ENCODE measurements around the gene C10orf120. TPM values are rescaled to one million over a fixed set of nuclear protein-coding genes. Genes with fewer than 3 reads are reported as not detected.

Gene C10orf120
- total RNA-seq, 1 donor: not detected

DNA sequence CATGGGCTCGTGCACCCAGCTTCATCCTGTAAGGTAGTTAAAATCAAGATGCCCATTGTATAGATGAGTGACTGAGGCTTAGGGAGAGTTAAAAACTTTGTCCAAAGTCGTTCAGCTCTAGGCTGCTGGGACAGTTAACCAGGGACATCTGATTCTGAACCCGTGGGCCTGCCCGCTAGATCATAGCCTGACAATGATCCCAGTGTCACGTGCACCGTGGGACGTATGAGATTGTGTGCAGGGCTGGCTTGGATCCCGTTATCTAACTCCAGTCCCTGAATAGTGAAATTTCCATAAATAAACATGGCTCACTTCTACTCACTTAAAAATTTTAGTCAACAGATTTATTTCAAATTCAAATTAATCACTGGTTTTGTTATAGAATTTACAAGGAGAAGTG, 24.9 kb downstream of the C10orf120 start:
- no peak overlapping the region for H3K4me2 ChIP-seq (ENCODE audit: insufficient read depth, low read length)
- H2AFZ ChIP-seq (ENCODE audit: low read length): no peak overlapping the region
- no peak for TF ChIP-seq CTCF (IDR thresholded peaks at IDR 0.05; ENCODE audit: extremely low read depth, low read depth, low read length)
- no peaks in the 10 kb centered on the region for H3K9me3 ChIP-seq (ENCODE audit: low read depth, low read length)
- H3K4me3 ChIP-seq (ENCODE audit: insufficient read depth, low read length): no peak overlapping the region
- no peaks in the 10 kb centered on the region for H3K4me1 ChIP-seq (ENCODE audit: insufficient read depth, low read length)
- no peak overlapping the region for H3K27ac ChIP-seq (ENCODE audit: low read depth, low read length)
- DNase-seq (ENCODE audit: insufficient read length, low spot score, missing footprints): no peak
- H3K27me3 ChIP-seq (ENCODE audit: insufficient read depth, low read length): peaks cover 7% of the 10 kb centered on the region
- no peaks in the 10 kb centered on the region for H3K36me3 ChIP-seq (ENCODE audit: insufficient read depth, low read length)
- no peaks in the 10 kb centered on the region for H4K20me1 ChIP-seq (ENCODE audit: insufficient read depth, low read length)
- no peaks in the 10 kb centered on the region for H3K79me2 ChIP-seq (ENCODE audit: insufficient read depth, low read length)

GRCh38 chr10:122673731-122674130, 25.9 kb downstream of the C10orf120 start:
- Histone ChIP-seq H3K36me3 (ENCODE audit: insufficient read depth, low read length) (no peaks in the 10 kb centered on the region), H3K79me2 (ENCODE audit: insufficient read depth, low read length) (no peaks in the 10 kb centered on the region), H3K27me3 (ENCODE audit: insufficient read depth, low read length) (peaks cover 8% of the 10 kb centered on the region), H3K27ac (ENCODE audit: low read depth, low read length) (no peak overlapping the region), H3K9me3 (ENCODE audit: low read depth, low read length) (no peaks in the 10 kb centered on the region), H2AFZ (ENCODE audit: low read length) (no peak overlapping the region), H3K4me2 (ENCODE audit: insufficient read depth, low read length) (no peak overlapping the region), H3K4me1 (ENCODE audit: insufficient read depth, low read length) (no peaks in the 10 kb centered on the region), H4K20me1 (ENCODE audit: insufficient read depth, low read length) (no peaks in the 10 kb centered on the region), H3K4me3 (ENCODE audit: insufficient read depth, low read length) (no peak overlapping the region)
- DNase-seq (ENCODE audit: insufficient read length, low spot score, missing footprints): no peak
- no peak for TF ChIP-seq CTCF (IDR thresholded peaks at IDR 0.05; ENCODE audit: extremely low read depth, low read depth, low read length)

- H3K79me2 ChIP-seq (ENCODE audit: insufficient read depth, low read length): no peaks in the 10 kb centered on the region
Observed at GRCh38 chr10:122673269-122673668, 26.4 kb downstream of the C10orf120 start.

DNA sequence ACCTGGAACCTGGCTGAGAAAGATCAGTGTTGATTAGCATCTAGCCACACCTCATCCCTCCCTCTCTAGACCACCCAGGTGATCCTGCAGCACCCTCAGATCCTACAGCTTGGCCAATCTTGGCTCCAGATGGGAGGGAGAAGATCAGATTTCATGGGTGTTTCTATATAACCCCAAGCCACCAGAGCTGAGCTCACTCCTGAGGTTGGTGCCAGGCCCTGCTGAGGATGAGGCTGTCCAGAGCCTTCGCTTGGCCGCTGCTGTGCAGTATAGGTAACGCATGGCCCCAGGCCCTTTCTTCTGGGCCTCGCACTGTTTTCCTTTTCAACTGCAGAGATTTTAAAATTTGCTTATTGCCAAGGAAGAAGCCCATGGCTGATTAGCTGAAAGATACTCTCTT, 27.0 kb downstream of the C10orf120 start:
- no peaks in the 10 kb centered on the region for H3K79me2 ChIP-seq (ENCODE audit: insufficient read depth, low read length)
- peaks cover 10% of the 10 kb centered on the region for H3K27me3 ChIP-seq (ENCODE audit: insufficient read depth, low read length)
- H3K4me2 ChIP-seq (ENCODE audit: insufficient read depth, low read length): no peak overlapping the region
- no peak for TF ChIP-seq CTCF (IDR thresholded peaks at IDR 0.05; ENCODE audit: extremely low read depth, low read depth, low read length)
- H3K36me3 ChIP-seq (ENCODE audit: insufficient read depth, low read length): no peaks in the 10 kb centered on the region
- no peaks in the 10 kb centered on the region for H3K4me1 ChIP-seq (ENCODE audit: insufficient read depth, low read length)
- no peak overlapping the region for H3K27ac ChIP-seq (ENCODE audit: low read depth, low read length)
- no peak overlapping the region for H2AFZ ChIP-seq (ENCODE audit: low read length)
- H3K4me3 ChIP-seq (ENCODE audit: insufficient read depth, low read length): no peak overlapping the region
- DNase-seq (ENCODE audit: insufficient read length, low spot score, missing footprints): no peak
- no peaks in the 10 kb centered on the region for H4K20me1 ChIP-seq (ENCODE audit: insufficient read depth, low read length)
- no peaks in the 10 kb centered on the region for H3K9me3 ChIP-seq (ENCODE audit: low read depth, low read length)

More at GRCh38 chr10:122673269-122673668, 26.4 kb downstream of the C10orf120 start:
- Histone ChIP-seq H3K4me3 (ENCODE audit: insufficient read depth, low read length) (no peak overlapping the region), H3K9me3 (ENCODE audit: low read depth, low read length) (no peaks in the 10 kb centered on the region), H3K4me2 (ENCODE audit: insufficient read depth, low read length) (no peak overlapping the region), H3K27me3 (ENCODE audit: insufficient read depth, low read length) (peaks cover 10% of the 10 kb centered on the region), H4K20me1 (ENCODE audit: insufficient read depth, low read length) (no peaks in the 10 kb centered on the region), H2AFZ (ENCODE audit: low read length) (no peak overlapping the region), H3K4me1 (ENCODE audit: insufficient read depth, low read length) (no peaks in the 10 kb centered on the region), H3K36me3 (ENCODE audit: insufficient read depth, low read length) (no peaks in the 10 kb centered on the region), H3K27ac (ENCODE audit: low read depth, low read length) (no peak overlapping the region)
- peak; percentile 32 for DNase-seq (ENCODE audit: insufficient read length, low spot score, missing footprints)
- no peak for TF ChIP-seq CTCF (IDR thresholded peaks at IDR 0.05; ENCODE audit: extremely low read depth, low read depth, low read length)
